Measurements from ENCODE around the gene NKX2-4. TPM values are rescaled to one million over a fixed set of nuclear protein-coding genes. Genes with fewer than 3 reads are reported as not detected.

Gene NKX2-4
- total RNA-seq, 1 experiment from 2014 or later, result 0.15 TPM

GRCh38 chr20:21357844-21358243 is 39.5 kb downstream of the NKX2-4 start:
- no CpG with 5 or more reads among the region's 1 CpG for WGBS (ENCODE audit: extremely low coverage, insufficient read length, low lambda C conversion rate)
- Histone ChIP-seq H2AFZ (ENCODE audit: low read length) (no peak overlapping the region), H3K27ac (ENCODE audit: insufficient read length, low read depth, low read length) (no peak overlapping the region), H2BK20ac (ENCODE audit: low read depth, low read length, poor library complexity, severe bottlenecking) (no peak overlapping the region), H3T11ph (ENCODE audit: low read length) (no peak overlapping the region), H4K8ac (replicated peaks; ENCODE audit: insufficient read length, low read depth, low read length) (no peak overlapping the region), H3K79me2 (ENCODE audit: insufficient read depth, low read length) (no peaks in the 10 kb centered on the region), H3K9ac (ENCODE audit: extremely low read depth, insufficient read length, low read length) (no peak overlapping the region), H3K18ac (ENCODE audit: insufficient read length, low read depth, low read length) (no peak overlapping the region), H2BK15ac (ENCODE audit: low read depth, low read length) (no peak overlapping the region), H3K14ac (ENCODE audit: insufficient read depth, low read length) (no peak overlapping the region), H3K23me2 (ENCODE audit: insufficient read length, low read depth, low read length, poor library complexity, severe bottlenecking) (no peaks in the 10 kb centered on the region), H3K4me1 (ENCODE audit: insufficient read depth, low read length) (no peaks in the 10 kb centered on the region), H3K9me3 (ENCODE audit: control insufficient read depth, low read depth, low read length) (no peaks in the 10 kb centered on the region), H3K23ac (ENCODE audit: insufficient read length, low read depth, low read length) (no peak overlapping the region), H3K4ac (ENCODE audit: low read depth, low read length) (no peak overlapping the region), H2BK5ac (ENCODE audit: insufficient read length, low read length) (no peak overlapping the region), H3K79me1 (ENCODE audit: insufficient read depth, low read depth, low read length, poor library complexity, severe bottlenecking) (no peaks in the 10 kb centered on the region), H3K27me3 (ENCODE audit: insufficient read depth, low read length) (no peaks in the 10 kb centered on the region), H4K91ac (ENCODE audit: insufficient read length, low read depth, low read length) (no peak overlapping the region), H2BK120ac (ENCODE audit: low read depth, low read length, poor library complexity, severe bottlenecking) (no peak overlapping the region), H2AK5ac (ENCODE audit: insufficient read length, low read length) (no peak overlapping the region), H2BK12ac (ENCODE audit: insufficient read length, low read depth, low read length) (no peak overlapping the region), H4K20me1 (ENCODE audit: control insufficient read depth, insufficient read depth, insufficient read length) (no peaks in the 10 kb centered on the region), H4K5ac (ENCODE audit: insufficient read length, low read depth, low read length) (no peak overlapping the region), H3K56ac (ENCODE audit: insufficient read length, low read depth, low read length) (no peak overlapping the region), H3K4me2 (ENCODE audit: insufficient read depth, insufficient read length, low read length) (no peak overlapping the region)
- H3K4me1 Mint-ChIP-seq, result no peaks in the 10 kb centered on the region
- H3K4me3 Mint-ChIP-seq, result no peak overlapping the region
- TF ChIP-seq CTCF (conservative IDR thresholded peaks at IDR 0.05), result no peak
- H3K36me3 Mint-ChIP-seq (ENCODE audit: insufficient read depth in 1 of 3, low read depth in 3 of 3), result peaks cover 20 to 68% (median 54%) of the 10 kb centered on the region in 3 experiments; a peak in 6 of 7 replicates
- no peaks in the 10 kb centered on the region for H3K27me3 Mint-ChIP-seq (ENCODE audit: low read depth)
- H3K27ac Mint-ChIP-seq, result no peak overlapping the region
- no peak for DNase-seq
- H3K9me3 Mint-ChIP-seq, result no peaks in the 10 kb centered on the region

Measured in H9 (cell line).